ENCODE results near the gene IL10RA. TPM values are rescaled to one million over a fixed set of nuclear protein-coding genes. Genes with fewer than 3 reads are reported as not detected.

The IL10RA gene
- total RNA-seq, 3 donors from 2014 or later, result 9.8 to 47.5 (median 13.3) TPM

DNA sequence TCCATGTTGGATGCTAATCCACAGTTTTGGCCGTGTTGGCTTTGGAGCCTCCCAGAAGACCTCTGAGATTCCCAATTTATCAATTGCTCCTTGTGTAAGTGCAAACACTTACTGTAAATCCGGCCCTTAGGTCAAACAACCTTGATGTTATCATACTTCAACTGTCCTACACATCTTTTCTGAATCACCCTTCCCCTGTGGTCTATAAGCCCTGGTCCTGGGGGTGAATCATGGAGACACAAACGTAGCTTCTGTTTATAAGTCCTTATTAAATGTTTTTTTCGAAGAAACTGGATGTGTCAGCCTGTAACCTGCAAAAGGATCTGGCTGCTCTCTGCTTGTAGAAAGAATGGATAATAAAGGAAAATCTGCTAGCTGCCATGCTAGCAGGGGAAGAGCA is 1.7 kb upstream of the IL10RA start:
- Histone ChIP-seq H3K4me3 (no peak overlapping the region), H3K27ac (no peak overlapping the region), H3K27me3 (peaks cover 0 to 4% of the 10 kb centered on the region in 2 donors), H3K4me1 (no peaks in the 10 kb centered on the region), H3K9me3 (no peaks in the 10 kb centered on the region), H3K36me3 (no peaks in the 10 kb centered on the region)
- DNase-seq (ENCODE audit: low spot score in 2 of 2), result no peak
- intact Hi-C loops (cut with DNase I; ENCODE audit: low total_unique reads), result no loop called here
- no peak for TF ChIP-seq POLR2AphosphoS5 (IDR thresholded peaks at IDR 0.05)
- TF ChIP-seq POLR2A (IDR thresholded peaks at IDR 0.05), result no peak
- TF ChIP-seq, protein P1, sequence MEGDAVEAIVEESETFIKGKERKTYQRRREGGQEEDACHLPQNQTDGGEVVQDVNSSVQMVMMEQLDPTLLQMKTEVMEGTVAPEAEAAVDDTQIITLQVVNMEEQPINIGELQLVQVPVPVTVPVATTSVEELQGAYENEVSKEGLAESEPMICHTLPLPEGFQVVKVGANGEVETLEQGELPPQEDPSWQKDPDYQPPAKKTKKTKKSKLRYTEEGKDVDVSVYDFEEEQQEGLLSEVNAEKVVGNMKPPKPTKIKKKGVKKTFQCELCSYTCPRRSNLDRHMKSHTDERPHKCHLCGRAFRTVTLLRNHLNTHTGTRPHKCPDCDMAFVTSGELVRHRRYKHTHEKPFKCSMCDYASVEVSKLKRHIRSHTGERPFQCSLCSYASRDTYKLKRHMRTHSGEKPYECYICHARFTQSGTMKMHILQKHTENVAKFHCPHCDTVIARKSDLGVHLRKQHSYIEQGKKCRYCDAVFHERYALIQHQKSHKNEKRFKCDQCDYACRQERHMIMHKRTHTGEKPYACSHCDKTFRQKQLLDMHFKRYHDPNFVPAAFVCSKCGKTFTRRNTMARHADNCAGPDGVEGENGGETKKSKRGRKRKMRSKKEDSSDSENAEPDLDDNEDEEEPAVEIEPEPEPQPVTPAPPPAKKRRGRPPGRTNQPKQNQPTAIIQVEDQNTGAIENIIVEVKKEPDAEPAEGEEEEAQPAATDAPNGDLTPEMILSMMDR (IDR thresholded peaks at IDR 0.05), result no peak

DNA sequence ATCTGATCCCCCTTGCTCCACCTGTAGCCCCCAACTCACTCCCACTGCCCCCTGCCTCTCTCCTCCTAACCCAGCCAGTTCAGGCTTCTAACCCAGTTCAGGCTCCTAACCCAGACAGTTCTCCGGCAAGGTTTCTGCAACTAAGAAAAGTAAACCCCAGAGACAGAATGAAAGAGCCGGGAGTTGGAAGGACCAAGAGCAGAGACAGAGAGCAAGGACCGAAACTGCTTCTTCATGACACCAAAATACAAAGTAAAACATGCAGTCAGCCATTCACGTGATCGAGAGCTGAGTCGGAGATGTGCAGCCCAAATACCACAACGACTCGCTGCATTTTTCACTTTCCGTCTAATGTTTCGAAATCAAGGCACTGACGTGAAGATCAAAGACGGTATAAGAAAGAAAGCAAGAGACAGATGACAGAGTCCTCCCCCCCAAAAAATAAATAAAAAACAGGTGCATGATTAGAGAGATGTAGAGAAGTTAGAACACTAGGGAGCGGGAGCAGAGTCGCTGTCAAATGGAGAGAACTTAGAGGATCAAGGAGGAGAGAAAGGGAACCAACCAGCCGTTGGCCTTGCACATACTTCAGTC is 884 bp downstream of the IL10RA start:
- intact Hi-C loops (cut with DNase I; ENCODE audit: low total_unique reads), result no loop called here
- Histone ChIP-seq H3K27ac (peak overlapping the region; percentile 52 to 55), H3K36me3 (no peaks in the 10 kb centered on the region), H3K9me3 (no peaks in the 10 kb centered on the region), H3K4me1 (no peaks in the 10 kb centered on the region), H3K4me3 (peak overlapping the region; percentile 44 to 72 (median 57)), H3K27me3 (peaks cover 0 to 4% of the 10 kb centered on the region in 2 donors)
- TF ChIP-seq, protein P1 (IDR thresholded peaks at IDR 0.05), result no peak
- TF ChIP-seq POLR2AphosphoS5 (IDR thresholded peaks at IDR 0.05) (no peak), POLR2A (IDR thresholded peaks at IDR 0.05) (no peak)
- DNase-seq (ENCODE audit: low spot score in 2 of 2), result no peak

DNA sequence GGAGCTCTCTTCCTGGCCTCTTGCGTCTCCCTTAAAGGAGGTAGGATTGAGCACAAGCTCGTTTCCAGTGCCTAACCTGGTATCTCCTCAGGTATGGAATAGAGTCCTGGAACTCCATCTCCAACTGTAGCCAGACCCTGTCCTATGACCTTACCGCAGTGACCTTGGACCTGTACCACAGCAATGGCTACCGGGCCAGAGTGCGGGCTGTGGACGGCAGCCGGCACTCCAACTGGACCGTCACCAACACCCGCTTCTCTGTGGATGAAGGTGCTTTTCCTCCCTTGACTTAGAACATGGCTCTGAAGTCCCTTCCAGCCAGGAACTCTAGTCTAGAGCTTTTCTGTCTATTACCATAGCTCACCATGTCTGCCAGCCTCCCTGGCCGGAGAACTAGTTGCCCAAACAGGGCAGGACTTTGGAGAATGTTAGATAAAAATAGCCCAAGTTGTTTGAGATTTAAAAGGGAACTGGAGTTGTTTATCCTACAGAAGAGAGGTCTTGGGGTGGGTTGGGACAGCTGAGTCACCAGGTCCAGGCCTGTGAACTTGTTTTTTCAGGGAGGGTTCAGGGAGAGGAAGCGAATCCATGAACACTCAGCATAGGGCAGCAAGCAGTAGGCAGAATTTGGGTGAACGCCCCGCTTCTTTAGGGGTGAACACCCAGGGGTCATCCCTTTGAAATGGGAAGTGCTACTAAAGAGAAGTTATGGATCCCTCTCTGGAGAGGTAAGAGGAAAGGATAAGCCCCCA is 3.3 kb downstream of the IL10RA start:
- H3K27me3 ChIP-seq, result peaks cover 0 to 4% of the 10 kb centered on the region in 2 donors
- TF ChIP-seq, protein P1 (IDR thresholded peaks at IDR 0.05), result no peak
- no peak for TF ChIP-seq POLR2A (IDR thresholded peaks at IDR 0.05)
- TF ChIP-seq POLR2AphosphoS5 (IDR thresholded peaks at IDR 0.05), result no peak
- no peaks in the 10 kb centered on the region for H3K9me3 ChIP-seq
- no peaks in the 10 kb centered on the region for H3K4me1 ChIP-seq
- peak overlapping the region in 1 of 2 donors; percentile 50 for H3K27ac ChIP-seq
- H3K36me3 ChIP-seq, result no peaks in the 10 kb centered on the region
- H3K4me3 ChIP-seq, result peak overlapping the region in 2 of 3 donors; percentile 2 to 44
- intact Hi-C loops (cut with DNase I; ENCODE audit: low total_unique reads), result no loop called here
- DNase-seq (ENCODE audit: low spot score in 2 of 2), result no peak

DNA sequence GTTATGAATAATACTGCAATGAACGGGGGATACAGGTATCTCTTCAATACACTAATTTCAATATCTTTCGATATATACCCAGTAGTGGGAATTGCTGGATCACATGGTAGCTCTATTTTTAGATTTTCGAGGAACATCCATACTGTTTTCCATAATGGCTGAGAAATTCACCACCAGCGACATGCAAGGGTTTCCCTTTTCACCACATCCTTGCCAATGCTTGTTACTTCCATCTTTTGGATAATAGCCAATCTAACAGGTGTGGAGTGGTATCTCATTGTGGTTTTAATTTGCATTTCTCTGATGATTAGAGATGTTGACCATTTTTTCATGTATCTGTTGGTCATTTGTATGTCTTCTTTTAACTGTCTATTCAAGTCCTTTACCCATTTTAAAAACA is 5.9 kb downstream of the IL10RA start:
- no peak overlapping the region for H3K4me3 ChIP-seq
- no peaks in the 10 kb centered on the region for H3K9me3 ChIP-seq
- TF ChIP-seq POLR2A (IDR thresholded peaks at IDR 0.05) (no peak), POLR2AphosphoS5 (IDR thresholded peaks at IDR 0.05) (no peak)
- TF ChIP-seq, protein P1 (IDR thresholded peaks at IDR 0.05), result no peak
- DNase-seq (ENCODE audit: low spot score in 2 of 2), result no peak
- intact Hi-C loops (cut with DNase I; ENCODE audit: low total_unique reads), result no loop called here
- H3K27me3 ChIP-seq, result peaks cover 0 to 4% of the 10 kb centered on the region in 2 donors
- H3K4me1 ChIP-seq, result no peaks in the 10 kb centered on the region
- no peak overlapping the region for H3K27ac ChIP-seq
- H3K36me3 ChIP-seq, result no peaks in the 10 kb centered on the region

DNA sequence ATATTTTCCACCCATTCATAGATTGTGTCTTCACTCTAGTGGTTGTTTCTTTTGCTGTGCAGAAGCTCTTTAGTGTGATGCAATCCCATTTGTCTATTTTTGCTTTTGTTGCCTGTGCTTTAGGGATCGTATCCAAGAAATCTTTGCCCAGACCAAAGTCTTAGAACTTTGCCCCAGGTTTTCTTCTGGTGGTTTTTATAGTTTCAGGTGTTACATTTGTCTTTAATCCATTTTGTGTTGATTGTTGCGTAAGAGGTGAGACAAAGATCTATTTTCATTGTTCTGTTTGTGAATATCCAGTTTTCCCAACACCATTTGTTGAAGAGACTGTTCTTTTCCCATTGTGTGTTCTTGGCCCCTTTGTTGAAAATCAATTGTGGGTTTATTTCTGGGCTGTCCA is 6.4 kb downstream of the IL10RA start:
- Histone ChIP-seq H3K9me3 (no peaks in the 10 kb centered on the region), H3K4me3 (no peak overlapping the region), H3K27ac (no peak overlapping the region), H3K4me1 (no peaks in the 10 kb centered on the region), H3K27me3 (peaks cover 0 to 4% of the 10 kb centered on the region in 2 donors), H3K36me3 (no peaks in the 10 kb centered on the region)
- no peak for DNase-seq (ENCODE audit: low spot score in 2 of 2)
- TF ChIP-seq, protein P1 (IDR thresholded peaks at IDR 0.05), result no peak
- intact Hi-C loops (cut with DNase I; ENCODE audit: low total_unique reads), result no loop called here

All from breast epithelium (tissue), 4 donors.